Activated T-helper 2 cell treated with anti-CD3 and anti-CD28 coated beads, Interferon-gamma antibody, Interleukin-2, Interleukin-4, amounts not matched to agents 10 μg/mL and 5 μg/mL and 100 μg/mL, durations not matched to agents 14 hours and 24 hours and 36 hours (primary cell): ENCODE data around the gene ELAPOR1. TPM values are rescaled to one million over a fixed set of nuclear protein-coding genes. Genes with fewer than 3 reads are reported as not detected.

ENCODE experiments used
- DNase-seq: peaks from one replicate; pipeline ENCODE4 v3.0.0; 2021; ENCODE audit warnings: low spot score
- H3K27ac Mint-ChIP-seq: one replicate; pipeline ENCODE4 v1.8.0; 2021; ENCODE audit warnings: mixed read lengths
- H3K27me3 Mint-ChIP-seq: one replicate; pipeline ENCODE4 v1.8.0; 2021; ENCODE audit warnings: low read depth, mixed read lengths
- H3K36me3 Mint-ChIP-seq: one replicate; pipeline ENCODE4 v1.8.0; 2021; ENCODE audit warnings: low read depth, mixed read lengths
- H3K4me1 Mint-ChIP-seq: one replicate; pipeline ENCODE4 v1.8.0; 2021; ENCODE audit warnings: low read depth, mixed read lengths
- H3K4me3 Mint-ChIP-seq: one replicate; pipeline ENCODE4 v1.8.0; 2021; ENCODE audit warnings: low read depth, mild to moderate bottlenecking, moderate library complexity, mixed read lengths
- H3K9me3 Mint-ChIP-seq: one replicate; pipeline ENCODE4 v1.8.0; 2021; ENCODE audit warnings: mixed read lengths
- intact Hi-C: fragments of 100-400 bp; cut with micrococcal nuclease; formaldehyde crosslinking; loops from one replicate; pipeline ENCODE4 v1.15.1; 2023
- total RNA-seq: library from RNA; stranded (reverse); gene quantifications from 2 replicates; pipeline ENCODE4 v1.2.3, GENCODE V29; 2022

Gene ELAPOR1
- total RNA-seq: 17.5 and 19.7 TPM in 2 replicates

- H3K4me1 Mint-ChIP-seq: peaks cover 40% of the 10 kb centered on the region
- H3K4me3 Mint-ChIP-seq: peak within 1 kb of the TSS; percentile 84
- peaks cover 2% of the 10 kb centered on the region for H3K36me3 Mint-ChIP-seq
- H3K27ac Mint-ChIP-seq: peak within 1 kb of the TSS; percentile 73
- intact Hi-C loops: loop anchor here (5.0 to 10.0 kb wide), 4 partner anchors 99 to 421 kb away; partner anchors contain the start of genes CLCC1, GPR61, PRPF38B and SARS1
- DNase-seq: peak; percentile 83
- peaks cover 18% of the 10 kb centered on the region for H3K27me3 Mint-ChIP-seq
- no peaks in the 10 kb centered on the region for H3K9me3 Mint-ChIP-seq
Observed at GRCh38 chr1:109113590-109114341, at the start of gene ELAPOR1. TSS of gene ELAPOR1 (plus strand) at chr1:109114115. CDS start at chr1:109114184, 69 bp downstream.

- no peaks in the 10 kb centered on the region for H3K27me3 Mint-ChIP-seq
Observed at GRCh38 chr1:109065137-109065536, 48.8 kb upstream of the ELAPOR1 start.

GRCh38 chr1:109067883-109068282, 46.0 kb upstream of the ELAPOR1 start:
- Mint-ChIP-seq H3K27ac (no peak overlapping the region), H3K4me3 (no peak overlapping the region), H3K4me1 (peaks cover 4% of the 10 kb centered on the region), H3K9me3 (no peaks in the 10 kb centered on the region), H3K36me3 (peaks cover 21% of the 10 kb centered on the region), H3K27me3 (no peaks in the 10 kb centered on the region)
- no peak for DNase-seq
- intact Hi-C loops: no loop called here

More at GRCh38 chr1:109065137-109065536, 48.8 kb upstream of the ELAPOR1 start:
- Mint-ChIP-seq H3K27ac (no peak overlapping the region), H3K4me1 (peaks cover 2% of the 10 kb centered on the region), H3K4me3 (no peak overlapping the region), H3K36me3 (peaks cover 16% of the 10 kb centered on the region), H3K9me3 (no peaks in the 10 kb centered on the region)
- intact Hi-C loops: no loop called here
- DNase-seq: no peak

GRCh38 chr1:109069294-109069693, 44.6 kb upstream of the ELAPOR1 start:
- no peaks in the 10 kb centered on the region for H3K9me3 Mint-ChIP-seq
- DNase-seq: no peak
- peaks cover 18% of the 10 kb centered on the region for H3K36me3 Mint-ChIP-seq
- H3K27me3 Mint-ChIP-seq: no peaks in the 10 kb centered on the region
- intact Hi-C loops: no loop called here
- H3K27ac Mint-ChIP-seq: no peak overlapping the region
- H3K4me1 Mint-ChIP-seq: peaks cover 5% of the 10 kb centered on the region
- no peak overlapping the region for H3K4me3 Mint-ChIP-seq

- Mint-ChIP-seq H3K4me3 (peak within 1 kb of the TSS; percentile 96), H3K9me3 (no peaks in the 10 kb centered on the region), H3K36me3 (peaks cover 3% of the 10 kb centered on the region), H3K4me1 (peaks cover 13% of the 10 kb centered on the region), H3K27me3 (no peaks in the 10 kb centered on the region), H3K27ac (peak within 1 kb of the TSS; percentile 88)
- peak; percentile 83 for DNase-seq
- intact Hi-C loops: loop anchor here (1.0 kb wide), 2 partner anchors 15 to 24 kb away; no protein-coding TSS in a partner anchor
Observed at GRCh38 chr1:109075531-109076490, 38.1 kb upstream of the ELAPOR1 start, which contains the start of gene TAF13. TSS of gene TAF13 (minus strand) at chr1:109076003. CDS start at chr1:109075947, 56 bp downstream.

- H3K27me3 Mint-ChIP-seq: no peaks in the 10 kb centered on the region
- intact Hi-C loops: no loop called here
- no peaks in the 10 kb centered on the region for H3K9me3 Mint-ChIP-seq
Observed at GRCh38 chr1:109078317-109078716, 35.6 kb upstream of the ELAPOR1 start.

GRCh38 chr1:109079240-109079622, 34.7 kb upstream of the ELAPOR1 start:
- no peaks in the 10 kb centered on the region for H3K9me3 Mint-ChIP-seq
- H3K36me3 Mint-ChIP-seq: no peaks in the 10 kb centered on the region
- H3K4me1 Mint-ChIP-seq: peaks cover 11% of the 10 kb centered on the region
- H3K4me3 Mint-ChIP-seq: no peak overlapping the region
- H3K27me3 Mint-ChIP-seq: no peaks in the 10 kb centered on the region
- no peak overlapping the region for H3K27ac Mint-ChIP-seq
- intact Hi-C loops: no loop called here
- no peak for DNase-seq

More at GRCh38 chr1:109078317-109078716, 35.6 kb upstream of the ELAPOR1 start:
- Mint-ChIP-seq H3K4me1 (peaks cover 12% of the 10 kb centered on the region), H3K36me3 (no peaks in the 10 kb centered on the region), H3K4me3 (no peak overlapping the region), H3K27ac (no peak overlapping the region)
- no peak for DNase-seq

- no peaks in the 10 kb centered on the region for H3K27me3 Mint-ChIP-seq
- no peaks in the 10 kb centered on the region for H3K9me3 Mint-ChIP-seq
- no peak for DNase-seq
- no peak overlapping the region for H3K27ac Mint-ChIP-seq
- intact Hi-C loops: no loop called here
- no peak overlapping the region for H3K4me3 Mint-ChIP-seq
- H3K36me3 Mint-ChIP-seq: no peaks in the 10 kb centered on the region
- H3K4me1 Mint-ChIP-seq: peaks cover 7% of the 10 kb centered on the region
Observed at GRCh38 chr1:109080441-109081082, 33.4 kb upstream of the ELAPOR1 start.

GRCh38 chr1:109083501-109083900, 30.4 kb upstream of the ELAPOR1 start:
- no peaks in the 10 kb centered on the region for H3K36me3 Mint-ChIP-seq
- H3K27me3 Mint-ChIP-seq: no peaks in the 10 kb centered on the region
- no peak for DNase-seq
- peaks cover 4% of the 10 kb centered on the region for H3K4me1 Mint-ChIP-seq
- H3K9me3 Mint-ChIP-seq: no peaks in the 10 kb centered on the region
- no peak overlapping the region for H3K27ac Mint-ChIP-seq
- H3K4me3 Mint-ChIP-seq: no peak overlapping the region
- intact Hi-C loops: no loop called here

GRCh38 chr1:109083923-109084322, 30.0 kb upstream of the ELAPOR1 start:
- Mint-ChIP-seq H3K27ac (no peak overlapping the region), H3K4me1 (peaks cover 4% of the 10 kb centered on the region), H3K36me3 (no peaks in the 10 kb centered on the region), H3K9me3 (no peaks in the 10 kb centered on the region), H3K27me3 (no peaks in the 10 kb centered on the region), H3K4me3 (no peak overlapping the region)
- intact Hi-C loops: no loop called here
- no peak for DNase-seq

- H3K4me3 Mint-ChIP-seq: no peak overlapping the region
- intact Hi-C loops: loop anchor here (5.0 kb wide), 1 partner anchor 107 kb away; no protein-coding TSS in a partner anchor
- H3K27me3 Mint-ChIP-seq: no peaks in the 10 kb centered on the region
- DNase-seq: no peak
- H3K27ac Mint-ChIP-seq: no peak overlapping the region
- no peaks in the 10 kb centered on the region for H3K36me3 Mint-ChIP-seq
- no peaks in the 10 kb centered on the region for H3K9me3 Mint-ChIP-seq
- H3K4me1 Mint-ChIP-seq: peaks cover 4% of the 10 kb centered on the region
Observed at GRCh38 chr1:109084563-109085517, 29.1 kb upstream of the ELAPOR1 start.
